HUDEP-2 (cell line): ENCODE measurements around the gene PCDHA13.
"Not testable (repeated sequence)": the region's sequence is repeated elsewhere in the genome, so short reads cannot be mapped to it uniquely, and the experiment has no call there.

Experiments used
- DNase-seq, 76 experiments: peaks; one replicate each; lab custom pipeline; 2025; ENCODE audit not compliant: unreplicated experiment in 76 of 76; lab: John Stamatoyannopoulos, UW

PCDHA13 gene

GRCh38 chr5:140881889-140882590, at the start of gene PCDHA13:
Gene PCDHA13 (plus strand): TSS chr5:140882124. CDS start chr5:140882269, 145 bp downstream.
- no peak for DNase-seq

GRCh38 chr5:140833993-140834392, 47.9 kb upstream of the PCDHA13 start, which contains the start of gene PCDHA7:
Gene PCDHA7 (plus strand): TSS chr5:140834269. CDS start chr5:140834384, 115 bp downstream.
- no peak for DNase-seq

- DNase-seq: not testable (repeated sequence)
These were observed 47.4 kb upstream of the PCDHA13 start for GRCh38 chr5:140834439-140835008.

GRCh38 chr5:140835622-140836510, 46.1 kb upstream of the PCDHA13 start:
- DNase-seq: no peak

GRCh38 chr5:140840978-140841962, 40.7 kb upstream of the PCDHA13 start, which contains the start of gene PCDHA8:
Gene PCDHA8 (plus strand): TSS chr5:140841187. CDS start chr5:140841322, 135 bp downstream.
- DNase-seq: peak in 8 of 76 experiments; percentile 1 to 10 (median 4)

GRCh38 chr5:140842798-140843733, 38.9 kb upstream of the PCDHA13 start:
- DNase-seq: no peak

GRCh38 chr5:140848139-140849102, 33.5 kb upstream of the PCDHA13 start, which contains the start of gene PCDHA9:
Gene PCDHA9 (plus strand): TSS chr5:140848382. CDS start chr5:140848496, 114 bp downstream.
- DNase-seq: not testable (repeated sequence)

- DNase-seq: not testable (repeated sequence)
These were observed 31.9 kb upstream of the PCDHA13 start for GRCh38 chr5:140849831-140850634.

- no peak for DNase-seq
These were observed 25.9 kb upstream of the PCDHA13 start, which contains the start of gene PCDHA10 for GRCh38 chr5:140855772-140856674. Gene PCDHA10 (plus strand): TSS chr5:140855897. CDS start chr5:140856049, 152 bp downstream.

GRCh38 chr5:140857177-140857986, 24.5 kb upstream of the PCDHA13 start:
- no peak for DNase-seq

- no peak for DNase-seq
These were observed 24.0 kb upstream of the PCDHA13 start for GRCh38 chr5:140857987-140858240.

- no peak for DNase-seq
These were observed 19.3 kb upstream of the PCDHA13 start for GRCh38 chr5:140862441-140863295.

GRCh38 chr5:140868721-140869554, 13.0 kb upstream of the PCDHA13 start, which contains the start of gene PCDHA11:
Gene PCDHA11 (plus strand): TSS chr5:140868957. CDS start chr5:140869104, 147 bp downstream.
- peak in 1 of 76 experiments; percentile 1 for DNase-seq
